Fibroblast of skin of abdomen (primary cell): Measurements from ENCODE around the gene CCRL2.
"Not testable (repeated sequence)": the region's sequence is repeated elsewhere in the genome, so short reads cannot be mapped to it uniquely, and the experiment has no call there.

ENCODE experiments used
- DNase-seq: peaks from one replicate; pipeline ENCODE4 v3.0.0-alpha.2; 2013

CCRL2 gene

GRCh38 chr3:46429671-46430070, 22.6 kb downstream of the CCRL2 start:
- no peak for DNase-seq

- DNase-seq, result not testable (repeated sequence)
Observed at GRCh38 chr3:46430879-46431278, 23.8 kb downstream of the CCRL2 start.

GRCh38 chr3:46431905-46432304, 24.8 kb downstream of the CCRL2 start:
- DNase-seq, result not testable (repeated sequence)

GRCh38 chr3:46433118-46433517, 26.1 kb downstream of the CCRL2 start:
- DNase-seq, result not testable (repeated sequence)

- no peak for DNase-seq
Observed at GRCh38 chr3:46433841-46434240, 26.8 kb downstream of the CCRL2 start.

- DNase-seq, result no peak
Observed at GRCh38 chr3:46435081-46435726, 28.1 kb downstream of the CCRL2 start.

GRCh38 chr3:46438831-46439230, 31.8 kb downstream of the CCRL2 start:
- DNase-seq, result no peak

- no peak for DNase-seq
Observed at GRCh38 chr3:46440531-46441294, 33.7 kb downstream of the CCRL2 start.

- DNase-seq, result peak; percentile 35
Observed at GRCh38 chr3:46442576-46443530, 35.8 kb downstream of the CCRL2 start.

- no peak for DNase-seq
Observed at GRCh38 chr3:46447228-46447985, 40.3 kb downstream of the CCRL2 start.

GRCh38 chr3:46448721-46449120, 41.7 kb downstream of the CCRL2 start:
- no peak for DNase-seq

- no peak for DNase-seq
Observed at GRCh38 chr3:46449755-46450552, 42.9 kb downstream of the CCRL2 start.

GRCh38 chr3:46453526-46454208, 46.6 kb downstream of the CCRL2 start:
- DNase-seq, result no peak

- no peak for DNase-seq
Observed at GRCh38 chr3:46454209-46454595, 47.1 kb downstream of the CCRL2 start.

GRCh38 chr3:46454606-46455005, 47.5 kb downstream of the CCRL2 start:
- no peak for DNase-seq

GRCh38 chr3:46455231-46456115, 48.4 kb downstream of the CCRL2 start:
- no peak for DNase-seq

GRCh38 chr3:46456118-46456517, 49.1 kb downstream of the CCRL2 start:
- DNase-seq, result no peak
